Neural progenitor cell (in vitro differentiated cells): Measurements from ENCODE around the gene PIN4. TPM values are rescaled to one million over a fixed set of nuclear protein-coding genes. Genes with fewer than 3 reads are reported as not detected.
A peak's percentile ranks its signal among the peaks of the same experiment; 100 is the strongest.

Source experiments
- DNase-seq: peaks from one replicate; pipeline ENCODE4 v3.0.0-alpha.2; 2016; ENCODE audit warnings: low spot score
- H2AFZ ChIP-seq: fragments of 200-600 bp; sonication (generic); replicated peaks from 2 replicates; pipeline ENCODE4 v1.6.1; 2016; ENCODE audit warnings: antibody characterized with exemption
- H3F3A ChIP-seq: fragments of 200-600 bp; sonication (generic); 2 replicates; pipeline ENCODE4 v1.6.1; 2016; ENCODE audit warnings: antibody characterized with exemption, low read depth
- H3K27ac ChIP-seq: fragments of 200-600 bp; sonication (generic); 2 replicates; pipeline ENCODE4 v1.5.1; 2016; ENCODE audit warnings: mild to moderate bottlenecking
- H3K27me3 ChIP-seq: fragments of 200-600 bp; sonication (generic); 2 replicates; pipeline ENCODE4 v1.6.1; 2016; ENCODE audit warnings: mild to moderate bottlenecking, moderate library complexity
- H3K36me3 ChIP-seq: fragments of 200-600 bp; sonication (generic); 2 replicates; pipeline ENCODE4 v1.5.1; 2016
- H3K4me1 ChIP-seq: fragments of 200-600 bp; sonication (generic); 2 replicates; pipeline ENCODE4 v1.6.1; 2016; ENCODE audit warnings: mixed run types
- H3K4me2 ChIP-seq: fragments of 200-600 bp; sonication (generic); 2 replicates; pipeline ENCODE4 v1.6.1; 2016
- H3K4me3 ChIP-seq: fragments of 200-600 bp; sonication (generic); 2 replicates; pipeline ENCODE4 v1.5.1; 2016
- H3K79me2 ChIP-seq: fragments of 200-600 bp; sonication (generic); 2 replicates; pipeline ENCODE4 v1.6.1; 2016; ENCODE audit warnings: low read depth
- H3K9ac ChIP-seq: fragments of 200-600 bp; sonication (generic); 2 replicates; pipeline ENCODE4 v1.6.1; 2016
- H3K9me3 ChIP-seq: fragments of 200-600 bp; sonication (generic); 2 replicates; pipeline ENCODE4 v1.5.1; 2016; ENCODE audit warnings: low read depth
- H4K20me1 ChIP-seq: fragments of 200-600 bp; sonication (generic); 2 replicates; pipeline ENCODE4 v1.6.1; 2016; ENCODE audit warnings: low read depth
- H3K27ac Mint-ChIP-seq: 3 replicates; pipeline ENCODE4 v1.8.0; 2021; ENCODE audit warnings: mixed read lengths
- H3K27me3 Mint-ChIP-seq: 2 replicates; pipeline ENCODE4 v1.8.0; 2022; ENCODE audit warnings: low read depth, mild to moderate bottlenecking, inconsistent platforms, moderate library complexity, mixed read lengths; ENCODE audit not compliant: insufficient read depth
- H3K36me3 Mint-ChIP-seq: 3 replicates; pipeline ENCODE4 v1.8.0; 2021; ENCODE audit warnings: mixed read lengths
- H3K4me1 Mint-ChIP-seq: 3 replicates; pipeline ENCODE4 v1.8.0; 2021; ENCODE audit warnings: mixed read lengths
- H3K4me3 Mint-ChIP-seq: 3 replicates; pipeline ENCODE4 v1.8.0; 2021; ENCODE audit warnings: mild to moderate bottlenecking, moderate library complexity, mixed read lengths
- H3K9me3 Mint-ChIP-seq: 3 replicates; pipeline ENCODE4 v1.8.0; 2020; ENCODE audit warnings: mixed read lengths
- EZH2 ChIP-seq: fragments of 200-600 bp; sonication (generic); IDR thresholded peaks from 2 replicates; pipeline ENCODE4 v1.6.1; 2017; ENCODE audit warnings: antibody characterized with exemption, mild to moderate bottlenecking, moderate library complexity
- EZH2phosphoT487 ChIP-seq: fragments of 200-600 bp; sonication (generic); IDR thresholded peaks from 2 replicates; pipeline ENCODE4 v1.6.1; 2017; ENCODE audit warnings: antibody characterized with exemption
- total RNA-seq: library from RNA; depleted of rRNA; stranded (reverse); fragments of >200 nt; gene quantifications from 2 replicates; pipeline ENCODE4 v1.2.3, GENCODE V29; 2015; ENCODE audit warnings: low replicate concordance
- TF ChIP-seq, protein P1 (sequence below): fragments of 200-600 bp; sonication (generic); IDR thresholded peaks from 2 replicates; pipeline ENCODE4 v1.5.1; 2017; ENCODE audit warnings: antibody characterized with exemption, mild to moderate bottlenecking

The PIN4 gene
- total RNA-seq, 1 donor from 2014 or later = 21.7 TPM

DNA sequence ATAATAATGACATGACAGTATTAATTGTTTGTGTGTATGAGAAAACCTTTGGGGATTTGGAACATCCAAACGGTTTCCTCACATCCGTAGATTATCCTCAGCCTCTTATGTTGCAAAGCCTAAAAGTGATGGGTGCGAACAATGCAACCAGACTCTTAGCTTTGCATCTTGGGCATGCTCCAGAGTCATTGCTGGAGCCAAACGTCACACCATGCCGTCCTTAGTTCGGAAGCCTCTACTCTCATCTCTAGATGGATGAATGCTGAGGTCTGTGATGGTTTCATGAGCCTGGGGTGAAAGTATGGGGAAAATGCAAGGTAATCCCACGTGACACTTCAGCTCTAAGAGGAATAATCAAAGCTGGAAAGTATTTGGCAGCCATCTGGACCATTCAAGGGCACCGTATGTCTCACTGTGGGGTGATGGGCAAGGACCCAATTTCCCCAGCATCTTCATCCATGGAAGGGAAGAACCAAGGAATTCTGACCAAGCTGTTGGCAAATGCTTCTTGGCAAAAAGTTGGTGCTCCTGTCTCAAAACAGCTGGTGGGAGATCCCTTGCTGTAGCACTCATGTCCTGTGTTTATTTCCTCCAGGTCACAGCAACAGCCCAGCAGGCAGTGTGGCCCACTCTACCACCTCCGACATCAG lies 43.6 kb upstream of the PIN4 start:
- DNase-seq = no peak
- Histone ChIP-seq H2AFZ (no peak overlapping the region), H3K79me2 (no peaks in the 10 kb centered on the region), H3K4me2 (no peak overlapping the region), H3K9me3 (no peaks in the 10 kb centered on the region), H3K27ac (no peak overlapping the region), H3K9ac (no peak overlapping the region), H3F3A (no peaks in the 10 kb centered on the region), H3K27me3 (peaks cover 7% of the 10 kb centered on the region), H3K4me1 (peaks cover 4% of the 10 kb centered on the region), H4K20me1 (no peaks in the 10 kb centered on the region), H3K36me3 (no peaks in the 10 kb centered on the region), H3K4me3 (no peak overlapping the region)
- H3K4me3 Mint-ChIP-seq = no peak overlapping the region
- no peaks in the 10 kb centered on the region for H3K27me3 Mint-ChIP-seq
- TF ChIP-seq EZH2phosphoT487 = no peak
- no peak for TF ChIP-seq EZH2
- TF ChIP-seq, protein P1, sequence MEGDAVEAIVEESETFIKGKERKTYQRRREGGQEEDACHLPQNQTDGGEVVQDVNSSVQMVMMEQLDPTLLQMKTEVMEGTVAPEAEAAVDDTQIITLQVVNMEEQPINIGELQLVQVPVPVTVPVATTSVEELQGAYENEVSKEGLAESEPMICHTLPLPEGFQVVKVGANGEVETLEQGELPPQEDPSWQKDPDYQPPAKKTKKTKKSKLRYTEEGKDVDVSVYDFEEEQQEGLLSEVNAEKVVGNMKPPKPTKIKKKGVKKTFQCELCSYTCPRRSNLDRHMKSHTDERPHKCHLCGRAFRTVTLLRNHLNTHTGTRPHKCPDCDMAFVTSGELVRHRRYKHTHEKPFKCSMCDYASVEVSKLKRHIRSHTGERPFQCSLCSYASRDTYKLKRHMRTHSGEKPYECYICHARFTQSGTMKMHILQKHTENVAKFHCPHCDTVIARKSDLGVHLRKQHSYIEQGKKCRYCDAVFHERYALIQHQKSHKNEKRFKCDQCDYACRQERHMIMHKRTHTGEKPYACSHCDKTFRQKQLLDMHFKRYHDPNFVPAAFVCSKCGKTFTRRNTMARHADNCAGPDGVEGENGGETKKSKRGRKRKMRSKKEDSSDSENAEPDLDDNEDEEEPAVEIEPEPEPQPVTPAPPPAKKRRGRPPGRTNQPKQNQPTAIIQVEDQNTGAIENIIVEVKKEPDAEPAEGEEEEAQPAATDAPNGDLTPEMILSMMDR = no peak
- H3K27ac Mint-ChIP-seq = no peak overlapping the region
- H3K36me3 Mint-ChIP-seq = peaks cover 24% of the 10 kb centered on the region
- peaks cover 19% of the 10 kb centered on the region for H3K9me3 Mint-ChIP-seq
- H3K4me1 Mint-ChIP-seq = peaks cover 21% of the 10 kb centered on the region

- Mint-ChIP-seq H3K4me3 (no peak overlapping the region), H3K27ac (no peak overlapping the region), H3K36me3 (peaks cover 22% of the 10 kb centered on the region), H3K27me3 (no peaks in the 10 kb centered on the region), H3K4me1 (peaks cover 25% of the 10 kb centered on the region), H3K9me3 (peaks cover 17% of the 10 kb centered on the region)
- no peak for DNase-seq
- Histone ChIP-seq H3K79me2 (no peaks in the 10 kb centered on the region), H3K27ac (no peak overlapping the region), H3F3A (no peaks in the 10 kb centered on the region), H4K20me1 (no peaks in the 10 kb centered on the region), H3K4me2 (no peak overlapping the region), H3K36me3 (no peaks in the 10 kb centered on the region), H3K9me3 (no peaks in the 10 kb centered on the region), H2AFZ (no peak overlapping the region), H3K4me1 (peaks cover 4% of the 10 kb centered on the region), H3K9ac (no peak overlapping the region), H3K27me3 (no peaks in the 10 kb centered on the region), H3K4me3 (no peak overlapping the region)
- TF ChIP-seq EZH2phosphoT487 (no peak), EZH2 (no peak)
- TF ChIP-seq, protein P1 = no peak
These were observed 42.0 kb upstream of the PIN4 start for GRCh38 chrX:72139538-72139937.

DNA sequence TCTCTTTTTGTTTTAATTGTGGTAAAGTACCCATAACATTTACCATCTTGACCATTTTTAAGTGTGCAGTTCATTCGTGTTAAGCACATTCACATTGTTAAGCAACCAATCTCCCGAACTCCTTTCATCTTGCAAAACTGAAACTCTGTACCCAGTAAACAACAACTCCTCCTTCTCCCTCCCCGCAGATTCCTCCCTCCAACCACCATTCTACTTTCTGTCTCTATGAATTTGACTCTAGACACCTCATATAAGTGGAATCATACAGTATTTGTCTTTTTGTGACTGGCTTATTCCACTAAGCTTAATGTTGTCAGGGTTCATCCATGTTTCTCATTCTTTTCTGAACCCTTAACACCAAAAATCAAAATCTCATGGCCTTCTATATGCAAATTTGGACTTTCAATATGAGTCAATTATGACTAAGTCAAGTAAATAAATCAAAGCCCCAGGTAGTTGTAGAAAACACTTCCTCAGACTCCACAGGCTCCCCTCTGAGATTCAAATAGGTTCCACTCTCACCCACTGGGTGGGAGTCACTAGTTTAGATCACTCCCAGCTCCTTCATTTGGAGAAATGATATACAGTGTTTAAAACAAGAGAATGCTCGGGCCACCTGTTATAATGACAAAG lies 40.1 kb upstream of the PIN4 start:
- H3K9me3 Mint-ChIP-seq = peaks cover 8% of the 10 kb centered on the region
- H3K4me1 Mint-ChIP-seq = peaks cover 30% of the 10 kb centered on the region
- Histone ChIP-seq H3K4me2 (no peak overlapping the region), H3K79me2 (no peaks in the 10 kb centered on the region), H4K20me1 (no peaks in the 10 kb centered on the region), H3K27ac (no peak overlapping the region), H3K4me1 (peaks cover 11% of the 10 kb centered on the region), H3K36me3 (no peaks in the 10 kb centered on the region), H3K27me3 (no peaks in the 10 kb centered on the region), H3K4me3 (no peak overlapping the region), H2AFZ (no peak overlapping the region), H3K9me3 (no peaks in the 10 kb centered on the region), H3K9ac (no peak overlapping the region), H3F3A (no peaks in the 10 kb centered on the region)
- no peak for DNase-seq
- TF ChIP-seq EZH2phosphoT487 (no peak), EZH2 (no peak)
- TF ChIP-seq, protein P1 = no peak
- H3K27me3 Mint-ChIP-seq = no peaks in the 10 kb centered on the region
- H3K36me3 Mint-ChIP-seq = peaks cover 18% of the 10 kb centered on the region
- no peak overlapping the region for H3K4me3 Mint-ChIP-seq
- peak overlapping the region; percentile 55 for H3K27ac Mint-ChIP-seq
